Umbilical cord (tissue), 2 donors: ENCODE measurements around the gene TMEM272. TPM values are rescaled to one million over a fixed set of nuclear protein-coding genes. Genes with fewer than 3 reads are reported as not detected.

Source experiments
- DNase-seq: peaks from one replicate; pipeline ENCODE4 v3.0.0-alpha.2; 2015; ENCODE audit warnings: low spot score
- total RNA-seq: library from RNA; depleted of rRNA; stranded (reverse); fragments of >200 nt; gene quantifications from one replicate; pipeline ENCODE4 v1.2.3, GENCODE V29; 2014; ENCODE audit warnings: low replicate concordance; ENCODE audit not compliant: insufficient read depth

The TMEM272 gene
- total RNA-seq, 1 donor from 2014 or later = not detected

- DNase-seq = no peak
These were observed 4.4 kb upstream of the TMEM272 start for GRCh38 chr13:51849145-51850101.

- DNase-seq = no peak
These were observed 3.7 kb upstream of the TMEM272 start for GRCh38 chr13:51848674-51849073.

GRCh38 chr13:51846756-51847155 is 1.8 kb upstream of the TMEM272 start:
- DNase-seq = no peak

- DNase-seq = no peak
These were observed 769 bp upstream of the TMEM272 start for GRCh38 chr13:51845574-51846318.

GRCh38 chr13:51843529-51843928 is 1.4 kb downstream of the TMEM272 start:
- no peak for DNase-seq

GRCh38 chr13:51841732-51842131 is 3.2 kb downstream of the TMEM272 start:
- DNase-seq = no peak

- DNase-seq = no peak
These were observed 4.1 kb downstream of the TMEM272 start for GRCh38 chr13:51840917-51841316.

GRCh38 chr13:51839711-51840540 is 5.1 kb downstream of the TMEM272 start:
- no peak for DNase-seq

- no peak for DNase-seq
These were observed 6.6 kb downstream of the TMEM272 start for GRCh38 chr13:51838240-51838846.

GRCh38 chr13:51837016-51837415 is 8.0 kb downstream of the TMEM272 start:
- no peak for DNase-seq

- DNase-seq = no peak
These were observed 10.3 kb downstream of the TMEM272 start for GRCh38 chr13:51834581-51835171.

GRCh38 chr13:51833980-51834379 is 11.0 kb downstream of the TMEM272 start:
- no peak for DNase-seq

- DNase-seq = no peak
These were observed 12.4 kb downstream of the TMEM272 start for GRCh38 chr13:51832471-51833152.

GRCh38 chr13:51831519-51831918 is 13.5 kb downstream of the TMEM272 start:
- no peak for DNase-seq

- no peak for DNase-seq
These were observed 15.4 kb downstream of the TMEM272 start for GRCh38 chr13:51829568-51829899.

GRCh38 chr13:51828730-51829567 is 16.0 kb downstream of the TMEM272 start:
- no peak for DNase-seq

- no peak for DNase-seq
These were observed 17.7 kb downstream of the TMEM272 start for GRCh38 chr13:51827254-51827653.

- peak; percentile 58 for DNase-seq
These were observed 18.4 kb downstream of the TMEM272 start for GRCh38 chr13:51826606-51827005.

GRCh38 chr13:51825681-51826254 is 19.2 kb downstream of the TMEM272 start:
- no peak for DNase-seq
